Measurements from ENCODE around the gene NEIL1.

Gene NEIL1

GRCh38 chr15:75357976-75358673, 11.3 kb downstream of the NEIL1 start:
- no peak for DNase-seq

- DNase-seq, result no peak
Observed at GRCh38 chr15:75358771-75359536, 12.1 kb downstream of the NEIL1 start.

- no peak for DNase-seq
Observed at GRCh38 chr15:75359537-75360250, 12.9 kb downstream of the NEIL1 start.

- no peak for DNase-seq
Observed at GRCh38 chr15:75360391-75360790, 13.6 kb downstream of the NEIL1 start.

GRCh38 chr15:75360856-75361255, 14.0 kb downstream of the NEIL1 start:
- no peak for DNase-seq

GRCh38 chr15:75361361-75361988, 14.6 kb downstream of the NEIL1 start:
- DNase-seq, result no peak

GRCh38 chr15:75361989-75362641, 15.3 kb downstream of the NEIL1 start:
- DNase-seq, result no peak

GRCh38 chr15:75362642-75363249, 15.9 kb downstream of the NEIL1 start:
- DNase-seq, result no peak

GRCh38 chr15:75363786-75364185, 16.9 kb downstream of the NEIL1 start:
- no peak for DNase-seq

- DNase-seq, result no peak
Observed at GRCh38 chr15:75364881-75365280, 18.0 kb downstream of the NEIL1 start.

- DNase-seq, result no peak
Observed at GRCh38 chr15:75366163-75366562, 19.3 kb downstream of the NEIL1 start.

- no peak for DNase-seq
Observed at GRCh38 chr15:75367006-75367405, 20.2 kb downstream of the NEIL1 start.

- DNase-seq, result no peak
Observed at GRCh38 chr15:75367406-75367912, 20.6 kb downstream of the NEIL1 start.

GRCh38 chr15:75367913-75368688, 21.3 kb downstream of the NEIL1 start, which contains the start of gene MAN2C1:
Gene MAN2C1 (minus strand): TSS chr15:75368607. CDS start chr15:75368583, 24 bp downstream.
- DNase-seq, result peak; percentile 46 to 74

GRCh38 chr15:75368689-75369239, 21.9 kb downstream of the NEIL1 start:
- DNase-seq, result no peak

GRCh38 chr15:75369897-75370581, 23.2 kb downstream of the NEIL1 start:
- DNase-seq, result no peak

GRCh38 chr15:75371486-75371885, 24.6 kb downstream of the NEIL1 start:
- no peak for DNase-seq

GRCh38 chr15:75371901-75372688, 25.3 kb downstream of the NEIL1 start:
- DNase-seq, result no peak

GRCh38 chr15:75380773-75381172, 33.9 kb downstream of the NEIL1 start:
- no peak for DNase-seq

Measured in cerebellar nuclear complex (tissue), 1 donor.